Measurements from ENCODE around the gene MBNL1. TPM values are rescaled to one million over a fixed set of nuclear protein-coding genes. Genes with fewer than 3 reads are reported as not detected.

MBNL1 gene
- total RNA-seq, 2 donors from 2014 or later: 199 to 327 TPM

DNA sequence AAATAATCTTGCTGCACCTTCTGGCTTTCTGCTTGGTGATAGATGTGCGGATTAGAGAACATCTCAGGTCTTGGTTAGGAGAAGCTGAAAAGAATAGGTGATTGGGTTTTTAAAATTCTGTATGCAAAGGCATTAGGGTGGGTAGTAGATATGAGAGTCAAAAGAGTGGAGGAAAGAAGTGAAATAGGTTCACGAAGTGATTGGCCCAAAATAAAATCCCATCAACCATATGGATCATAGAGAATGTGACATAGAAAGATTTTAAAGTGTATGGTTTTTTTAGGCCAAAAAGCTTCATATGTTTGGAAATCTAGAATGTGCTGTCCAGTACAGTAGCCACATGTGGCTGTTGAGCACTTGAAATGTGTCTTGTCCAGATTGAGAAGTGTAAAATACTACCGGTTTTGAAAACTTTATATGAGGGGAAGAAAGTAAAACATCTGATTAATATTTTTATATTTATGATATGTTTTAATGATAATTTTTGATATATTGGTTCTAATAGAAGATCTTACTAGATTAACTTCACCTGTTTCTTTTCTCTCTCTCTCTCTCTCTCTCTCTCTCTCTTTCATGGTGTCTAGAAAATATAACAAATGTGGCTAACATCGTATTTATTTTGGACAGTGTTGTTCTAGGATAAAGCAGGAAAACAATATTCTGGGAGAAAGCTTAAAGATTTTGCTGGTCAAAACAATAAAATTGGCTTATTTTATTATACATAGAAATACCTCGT lies 2.9 kb downstream of the MBNL1 start:
- Histone ChIP-seq H3K9me3 (no peaks in the 10 kb centered on the region), H3K27ac (peak overlapping the region; percentile 99 to 100), H3K27me3 (no peaks in the 10 kb centered on the region), H3K4me1 (peaks cover 0 to 69% of the 10 kb centered on the region in 2 donors), H3K36me3 (no peaks in the 10 kb centered on the region), H3K4me3 (peak overlapping the region; percentile 88 to 93)
- TF ChIP-seq, protein P1, sequence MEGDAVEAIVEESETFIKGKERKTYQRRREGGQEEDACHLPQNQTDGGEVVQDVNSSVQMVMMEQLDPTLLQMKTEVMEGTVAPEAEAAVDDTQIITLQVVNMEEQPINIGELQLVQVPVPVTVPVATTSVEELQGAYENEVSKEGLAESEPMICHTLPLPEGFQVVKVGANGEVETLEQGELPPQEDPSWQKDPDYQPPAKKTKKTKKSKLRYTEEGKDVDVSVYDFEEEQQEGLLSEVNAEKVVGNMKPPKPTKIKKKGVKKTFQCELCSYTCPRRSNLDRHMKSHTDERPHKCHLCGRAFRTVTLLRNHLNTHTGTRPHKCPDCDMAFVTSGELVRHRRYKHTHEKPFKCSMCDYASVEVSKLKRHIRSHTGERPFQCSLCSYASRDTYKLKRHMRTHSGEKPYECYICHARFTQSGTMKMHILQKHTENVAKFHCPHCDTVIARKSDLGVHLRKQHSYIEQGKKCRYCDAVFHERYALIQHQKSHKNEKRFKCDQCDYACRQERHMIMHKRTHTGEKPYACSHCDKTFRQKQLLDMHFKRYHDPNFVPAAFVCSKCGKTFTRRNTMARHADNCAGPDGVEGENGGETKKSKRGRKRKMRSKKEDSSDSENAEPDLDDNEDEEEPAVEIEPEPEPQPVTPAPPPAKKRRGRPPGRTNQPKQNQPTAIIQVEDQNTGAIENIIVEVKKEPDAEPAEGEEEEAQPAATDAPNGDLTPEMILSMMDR (IDR thresholded peaks at IDR 0.05): no peak
- no peak for DNase-seq (ENCODE audit: low spot score)

DNA sequence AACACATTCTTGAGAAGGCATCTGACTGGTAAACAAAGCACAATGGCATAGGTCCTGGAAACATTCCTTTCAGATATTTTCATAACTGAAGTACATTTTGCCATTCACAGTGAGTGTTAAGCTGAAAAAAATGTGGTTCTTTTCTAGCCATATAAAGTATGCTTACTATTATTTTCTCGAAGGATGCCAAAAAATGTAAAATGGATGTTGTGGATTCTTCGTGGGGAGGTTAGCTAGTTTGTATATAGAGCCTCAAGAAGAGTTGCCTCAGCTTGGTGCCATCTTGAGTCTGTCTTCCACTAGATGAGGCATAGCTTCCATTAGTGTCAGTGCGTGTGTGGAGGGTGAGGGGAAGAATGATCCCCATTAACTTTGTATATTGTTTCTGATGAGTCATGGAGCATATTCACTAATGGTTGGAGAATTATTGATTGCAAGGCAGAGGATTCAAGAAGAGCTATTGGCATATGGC lies 4.1 kb downstream of the MBNL1 start:
- H3K4me3 ChIP-seq: peak overlapping the region in 1 of 2 donors; percentile 88
- no peaks in the 10 kb centered on the region for H3K9me3 ChIP-seq
- H3K36me3 ChIP-seq: no peaks in the 10 kb centered on the region
- TF ChIP-seq, protein P1 (IDR thresholded peaks at IDR 0.05): no peak
- no peak for DNase-seq (ENCODE audit: low spot score)
- H3K4me1 ChIP-seq: peaks cover 0 to 69% of the 10 kb centered on the region in 2 donors
- H3K27ac ChIP-seq: peak overlapping the region; percentile 99 to 100
- no peaks in the 10 kb centered on the region for H3K27me3 ChIP-seq

DNA sequence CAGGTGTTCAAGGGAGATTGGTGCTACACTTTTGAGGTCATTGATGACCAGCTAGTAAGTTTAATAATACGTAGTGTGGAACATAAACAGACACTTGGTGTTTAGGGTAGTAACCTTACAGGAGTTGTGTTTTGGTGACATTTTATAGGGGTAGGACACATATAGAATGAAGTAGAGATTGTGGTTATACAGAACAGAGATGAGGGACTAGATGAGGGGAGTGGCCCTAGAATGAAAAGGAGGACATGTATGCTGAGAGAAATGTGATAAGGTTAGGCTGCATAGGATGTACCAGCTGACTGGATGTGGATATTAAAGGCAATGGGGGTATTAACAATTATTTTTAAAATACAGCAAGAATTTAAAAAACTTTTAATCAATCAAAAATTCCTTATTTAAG lies 8.0 kb downstream of the MBNL1 start:
- Histone ChIP-seq H3K9me3 (no peaks in the 10 kb centered on the region), H3K4me3 (no peak overlapping the region), H3K36me3 (no peaks in the 10 kb centered on the region), H3K4me1 (peaks cover 0 to 96% of the 10 kb centered on the region in 2 donors), H3K27me3 (no peaks in the 10 kb centered on the region), H3K27ac (peak overlapping the region; percentile 51 to 66)
- TF ChIP-seq, protein P1 (IDR thresholded peaks at IDR 0.05): no peak
- no peak for DNase-seq (ENCODE audit: low spot score)

- TF ChIP-seq, protein P1 (IDR thresholded peaks at IDR 0.05): no peak
- H3K27ac ChIP-seq: peak overlapping the region; percentile 40 to 66
- no peak for DNase-seq (ENCODE audit: low spot score)
- no peaks in the 10 kb centered on the region for H3K36me3 ChIP-seq
- H3K9me3 ChIP-seq: no peaks in the 10 kb centered on the region
- H3K4me1 ChIP-seq: peaks cover 0 to 96% of the 10 kb centered on the region in 2 donors
- H3K27me3 ChIP-seq: no peaks in the 10 kb centered on the region
- H3K4me3 ChIP-seq: no peak overlapping the region
Observed at GRCh38 chr3:152277198-152277597, 8.5 kb downstream of the MBNL1 start.

DNA sequence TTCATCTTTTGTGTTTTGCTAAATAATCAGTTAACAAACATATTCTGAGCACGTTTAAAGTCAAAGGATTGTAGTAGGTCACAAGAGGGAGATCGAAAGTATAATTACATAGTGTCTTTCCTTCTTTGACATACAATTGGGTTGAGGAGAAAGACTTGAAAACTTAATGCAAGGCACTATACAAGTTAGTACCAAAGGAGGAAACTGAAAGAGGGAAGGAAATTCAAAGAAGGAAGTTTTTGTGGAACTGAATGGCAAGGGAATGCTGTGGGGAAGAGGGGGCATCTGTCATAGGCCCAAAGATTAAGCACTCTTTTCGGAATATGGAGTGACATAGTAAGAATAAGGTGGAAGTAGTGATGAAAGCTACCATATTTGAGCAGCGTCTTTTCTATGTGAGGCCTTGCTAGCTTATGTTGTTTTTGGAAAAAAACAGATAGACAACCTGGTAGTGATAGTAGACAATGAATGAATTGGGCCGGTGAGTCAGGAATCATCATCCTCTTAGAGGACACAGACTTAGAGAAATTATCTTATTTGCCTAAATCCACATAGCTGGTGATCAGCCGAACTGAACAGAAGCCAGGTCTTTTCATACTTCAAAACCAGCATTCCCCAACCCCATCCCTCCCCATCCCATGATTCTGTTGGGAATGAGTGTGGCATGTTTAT lies 10.2 kb downstream of the MBNL1 start:
- Histone ChIP-seq H3K9me3 (no peaks in the 10 kb centered on the region), H3K4me3 (no peak overlapping the region)

More for the DNA sequence above, 10.2 kb downstream of the MBNL1 start:
- no peaks in the 10 kb centered on the region for H3K27me3 ChIP-seq
- peaks cover 0 to 97% of the 10 kb centered on the region in 2 donors for H3K4me1 ChIP-seq
- TF ChIP-seq, protein P1 (IDR thresholded peaks at IDR 0.05): no peak
- DNase-seq (ENCODE audit: low spot score): no peak
- H3K36me3 ChIP-seq: no peaks in the 10 kb centered on the region
- H3K27ac ChIP-seq: peak overlapping the region; percentile 43 to 66

Measured in right atrium auricular region (tissue), 2 donors.